ENCODE data around the gene FKBP1A.
"Not testable (repeated sequence)": the region's sequence is repeated elsewhere in the genome, so short reads cannot be mapped to it uniquely, and the experiment has no call there.

The FKBP1A gene

DNA sequence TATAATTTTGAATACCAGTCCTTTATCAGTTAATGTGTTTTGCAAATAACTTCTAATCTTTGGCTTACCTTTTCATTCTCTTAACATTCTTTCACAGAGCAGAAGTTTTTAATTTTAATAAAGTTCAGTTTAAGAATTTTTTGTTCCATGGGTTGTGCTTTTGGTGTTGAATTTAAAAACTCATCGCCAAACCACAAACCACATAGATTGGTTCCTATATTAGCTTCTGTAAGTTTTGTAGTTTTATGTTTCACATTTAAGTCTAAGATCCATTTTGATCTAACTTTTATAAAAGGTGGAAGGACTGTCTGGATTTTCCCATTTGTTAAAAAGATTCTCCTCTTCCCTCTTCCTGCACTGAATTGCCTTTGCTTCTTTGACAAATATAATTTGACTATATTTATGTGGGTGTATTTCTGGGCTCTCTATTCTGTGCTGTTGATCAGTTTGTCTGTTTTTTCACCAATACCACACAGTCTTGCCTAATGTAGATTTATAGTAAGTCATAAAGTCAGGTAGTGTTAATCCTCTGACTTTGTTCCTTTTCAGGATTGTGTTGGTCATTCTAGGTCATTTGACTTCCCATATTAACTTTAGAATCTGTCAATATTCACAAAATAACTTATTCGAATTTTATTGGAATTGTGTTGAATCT lies 46.4 kb downstream of the FKBP1A start:
- Histone ChIP-seq H3K4me3 (replicated peaks; ENCODE audit: insufficient read depth, low read length) (no peak overlapping the region), H3K27me3 (ENCODE audit: insufficient read depth, poor library complexity, severe bottlenecking) (no peaks in the 10 kb centered on the region), H3K27ac (replicated peaks) (no peak overlapping the region)
- TF ChIP-seq POLR2AphosphoS5 (IDR thresholded peaks at IDR 0.05; ENCODE audit: low read depth) (no peak), REST (IDR thresholded peaks at IDR 0.05; ENCODE audit: insufficient replicate concordance, low read depth) (no peak), SPI1 (IDR thresholded peaks at IDR 0.05; ENCODE audit: borderline replicate concordance, low read depth) (no peak), GABPA (IDR thresholded peaks at IDR 0.05; ENCODE audit: low read depth) (no peak)
- TF ChIP-seq, protein P1, sequence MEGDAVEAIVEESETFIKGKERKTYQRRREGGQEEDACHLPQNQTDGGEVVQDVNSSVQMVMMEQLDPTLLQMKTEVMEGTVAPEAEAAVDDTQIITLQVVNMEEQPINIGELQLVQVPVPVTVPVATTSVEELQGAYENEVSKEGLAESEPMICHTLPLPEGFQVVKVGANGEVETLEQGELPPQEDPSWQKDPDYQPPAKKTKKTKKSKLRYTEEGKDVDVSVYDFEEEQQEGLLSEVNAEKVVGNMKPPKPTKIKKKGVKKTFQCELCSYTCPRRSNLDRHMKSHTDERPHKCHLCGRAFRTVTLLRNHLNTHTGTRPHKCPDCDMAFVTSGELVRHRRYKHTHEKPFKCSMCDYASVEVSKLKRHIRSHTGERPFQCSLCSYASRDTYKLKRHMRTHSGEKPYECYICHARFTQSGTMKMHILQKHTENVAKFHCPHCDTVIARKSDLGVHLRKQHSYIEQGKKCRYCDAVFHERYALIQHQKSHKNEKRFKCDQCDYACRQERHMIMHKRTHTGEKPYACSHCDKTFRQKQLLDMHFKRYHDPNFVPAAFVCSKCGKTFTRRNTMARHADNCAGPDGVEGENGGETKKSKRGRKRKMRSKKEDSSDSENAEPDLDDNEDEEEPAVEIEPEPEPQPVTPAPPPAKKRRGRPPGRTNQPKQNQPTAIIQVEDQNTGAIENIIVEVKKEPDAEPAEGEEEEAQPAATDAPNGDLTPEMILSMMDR (IDR thresholded peaks at IDR 0.05; ENCODE audit: insufficient read depth, low read length) = no peak
- DNase-seq (ENCODE audit: low read depth in 1 of 2, low spot score in 1 of 2) = no peak

DNA sequence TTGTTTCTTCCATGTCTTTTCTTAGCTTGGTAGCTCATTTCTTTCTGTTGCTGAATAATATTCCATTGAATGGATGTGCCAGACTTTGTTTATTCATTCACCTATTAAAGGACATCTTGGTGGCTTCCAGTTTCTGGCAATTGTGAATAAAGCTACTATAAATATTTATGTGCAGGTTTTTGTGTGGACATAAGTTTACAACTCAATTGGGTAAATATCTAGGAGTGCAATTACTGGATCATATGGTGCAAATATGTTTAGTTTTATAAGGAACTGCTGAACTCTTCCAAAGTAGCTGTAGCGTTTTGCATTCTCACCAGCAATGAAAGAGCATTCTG lies 47.1 kb downstream of the FKBP1A start:
- no peak for DNase-seq (ENCODE audit: low read depth in 1 of 2, low spot score in 1 of 2)
- no peaks in the 10 kb centered on the region for H3K27me3 ChIP-seq (ENCODE audit: insufficient read depth, poor library complexity, severe bottlenecking)
- H3K4me3 ChIP-seq (replicated peaks; ENCODE audit: insufficient read depth, low read length) = no peak overlapping the region
- no peak for TF ChIP-seq REST (IDR thresholded peaks at IDR 0.05; ENCODE audit: insufficient replicate concordance, low read depth)
- no peak for TF ChIP-seq SPI1 (IDR thresholded peaks at IDR 0.05; ENCODE audit: borderline replicate concordance, low read depth)
- TF ChIP-seq POLR2AphosphoS5 (IDR thresholded peaks at IDR 0.05; ENCODE audit: low read depth) = no peak
- no peak for TF ChIP-seq GABPA (IDR thresholded peaks at IDR 0.05; ENCODE audit: low read depth)
- TF ChIP-seq, protein P1 (IDR thresholded peaks at IDR 0.05; ENCODE audit: insufficient read depth, low read length) = no peak
- no peak overlapping the region for H3K27ac ChIP-seq (replicated peaks)

- TF ChIP-seq, protein P1 (IDR thresholded peaks at IDR 0.05; ENCODE audit: insufficient read depth, low read length) = no peak
- no peak overlapping the region for H3K4me3 ChIP-seq (replicated peaks; ENCODE audit: insufficient read depth, low read length)
- no peak overlapping the region for H3K27ac ChIP-seq (replicated peaks)
- no peaks in the 10 kb centered on the region for H3K27me3 ChIP-seq (ENCODE audit: insufficient read depth, poor library complexity, severe bottlenecking)
- no peak for DNase-seq (ENCODE audit: low read depth in 1 of 2, low spot score in 1 of 2)
Measured at GRCh38 chr20:1345030-1345755, 47.7 kb downstream of the FKBP1A start.

- H3K4me3 ChIP-seq (replicated peaks; ENCODE audit: insufficient read depth, low read length); H3K27me3 ChIP-seq (ENCODE audit: insufficient read depth, poor library complexity, severe bottlenecking); DNase-seq (ENCODE audit: low read depth in 1 of 2, low spot score in 1 of 2); H3K27ac ChIP-seq (replicated peaks): not testable (repeated sequence)
Measured at GRCh38 chr20:1343446-1344124, 49.3 kb downstream of the FKBP1A start.
